GM19023 (cell line): ENCODE results near the gene SORL1.

Experiments used
- ATAC-seq: cut with Tn5 transposase; IDR thresholded peaks from one replicate; pipeline ENCODE4 v1.9.1; 2021; ENCODE audit warnings: mild to moderate bottlenecking, moderate library complexity; ENCODE audit not compliant: unreplicated experiment

Gene SORL1

GRCh38 chr11:121530257-121530656, 78.1 kb downstream of the SORL1 start:
- no peak for ATAC-seq

GRCh38 chr11:121533601-121534000, 81.5 kb downstream of the SORL1 start:
- ATAC-seq, result no peak

GRCh38 chr11:121534131-121535093, 82.3 kb downstream of the SORL1 start:
- no peak for ATAC-seq

GRCh38 chr11:121535129-121535796, 83.1 kb downstream of the SORL1 start:
- no peak for ATAC-seq

- ATAC-seq, result no peak
Observed at GRCh38 chr11:121536126-121536525, 84.0 kb downstream of the SORL1 start.

GRCh38 chr11:121538054-121538453, 85.9 kb downstream of the SORL1 start:
- no peak for ATAC-seq

GRCh38 chr11:121539000-121539399, 86.9 kb downstream of the SORL1 start:
- no peak for ATAC-seq

- no peak for ATAC-seq
Observed at GRCh38 chr11:121540627-121541026, 88.5 kb downstream of the SORL1 start.

- no peak for ATAC-seq
Observed at GRCh38 chr11:121543836-121544380, 91.8 kb downstream of the SORL1 start.

- ATAC-seq, result no peak
Observed at GRCh38 chr11:121544956-121545355, 92.8 kb downstream of the SORL1 start.

- no peak for ATAC-seq
Observed at GRCh38 chr11:121547574-121547973, 95.5 kb downstream of the SORL1 start.

- no peak for ATAC-seq
Observed at GRCh38 chr11:121550247-121551030, 98.3 kb downstream of the SORL1 start.

GRCh38 chr11:121551463-121551862, 99.3 kb downstream of the SORL1 start:
- ATAC-seq, result no peak

GRCh38 chr11:121552154-121552553, 100.0 kb downstream of the SORL1 start:
- no peak for ATAC-seq

GRCh38 chr11:121552644-121553043, 100.5 kb downstream of the SORL1 start:
- no peak for ATAC-seq

- no peak for ATAC-seq
Observed at GRCh38 chr11:121553389-121553788, 101.3 kb downstream of the SORL1 start.

GRCh38 chr11:121553806-121554205, 101.7 kb downstream of the SORL1 start:
- ATAC-seq, result no peak

GRCh38 chr11:121554552-121554951, 102.4 kb downstream of the SORL1 start:
- ATAC-seq, result no peak

- no peak for ATAC-seq
Observed at GRCh38 chr11:121555121-121555520, 103.0 kb downstream of the SORL1 start.

GRCh38 chr11:121556937-121557336, 104.8 kb downstream of the SORL1 start:
- ATAC-seq, result no peak

GRCh38 chr11:121557348-121557747, 105.2 kb downstream of the SORL1 start:
- ATAC-seq, result peak; percentile 83
